GM19452 (cell line): Measurements from ENCODE around the gene GCM1.

ENCODE experiments used
- ATAC-seq: cut with Tn5 transposase; IDR thresholded peaks from one replicate; pipeline ENCODE4 v1.9.1; 2021; ENCODE audit not compliant: unreplicated experiment

Gene GCM1

GRCh38 chr6:53152576-53152975, 3.9 kb upstream of the GCM1 start:
- no peak for ATAC-seq

- ATAC-seq = no peak
These were observed 3.0 kb upstream of the GCM1 start for GRCh38 chr6:53151676-53152075.

GRCh38 chr6:53144802-53145201, 3.8 kb downstream of the GCM1 start:
- ATAC-seq = no peak

GRCh38 chr6:53143710-53144109, 4.9 kb downstream of the GCM1 start:
- ATAC-seq = no peak

- no peak for ATAC-seq
These were observed 5.8 kb downstream of the GCM1 start for GRCh38 chr6:53142810-53143209.

GRCh38 chr6:53139841-53140413, 8.7 kb downstream of the GCM1 start:
- no peak for ATAC-seq

GRCh38 chr6:53136000-53136609, 12.5 kb downstream of the GCM1 start:
- no peak for ATAC-seq

GRCh38 chr6:53134601-53135235, 13.9 kb downstream of the GCM1 start:
- ATAC-seq = no peak

- no peak for ATAC-seq
These were observed 14.7 kb downstream of the GCM1 start for GRCh38 chr6:53133961-53134360.

- no peak for ATAC-seq
These were observed 17.9 kb downstream of the GCM1 start for GRCh38 chr6:53130569-53131290.

GRCh38 chr6:53128842-53129241, 19.8 kb downstream of the GCM1 start:
- no peak for ATAC-seq

GRCh38 chr6:53125276-53125675, 23.4 kb downstream of the GCM1 start:
- no peak for ATAC-seq

- ATAC-seq = no peak
These were observed 24.4 kb downstream of the GCM1 start for GRCh38 chr6:53124131-53124800.

GRCh38 chr6:53119772-53120409, 28.8 kb downstream of the GCM1 start:
- ATAC-seq = no peak

- ATAC-seq = no peak
These were observed 29.3 kb downstream of the GCM1 start for GRCh38 chr6:53119349-53119748.

- no peak for ATAC-seq
These were observed 32.9 kb downstream of the GCM1 start for GRCh38 chr6:53115741-53116140.

- ATAC-seq = no peak
These were observed 33.5 kb downstream of the GCM1 start for GRCh38 chr6:53115113-53115512.

GRCh38 chr6:53113742-53114141, 34.9 kb downstream of the GCM1 start:
- ATAC-seq = no peak

GRCh38 chr6:53112871-53113270, 35.8 kb downstream of the GCM1 start:
- no peak for ATAC-seq

- no peak for ATAC-seq
These were observed 36.2 kb downstream of the GCM1 start for GRCh38 chr6:53112404-53112803.

GRCh38 chr6:53111865-53112264, 36.8 kb downstream of the GCM1 start:
- ATAC-seq = no peak
